Bronchial epithelial cell (primary cell): ENCODE results near the gene KRTAP4-3. TPM values are rescaled to one million over a fixed set of nuclear protein-coding genes. Genes with fewer than 3 reads are reported as not detected.
"Not testable (repeated sequence)": the region's sequence is repeated elsewhere in the genome, so short reads cannot be mapped to it uniquely, and the experiment has no call there.

Experiments
- DNase-seq: peaks from one replicate; pipeline ENCODE4 v3.0.0-alpha.2; 2010; ENCODE audit warnings: low read depth
- FAIRE-seq: peaks from 2 replicates; lab custom pipeline; 2011; peaks lifted over from hg19 to GRCh38; lab: Jason Lieb, UNC
- H3K27me3 ChIP-seq: 2 replicates; pipeline ENCODE4 v1.5.1; 2011; ENCODE audit warnings: low read length; ENCODE audit not compliant: control insufficient read depth, insufficient read depth
- H3K36me3 ChIP-seq: 2 replicates; pipeline ENCODE4 v1.5.1; 2011; ENCODE audit warnings: low read length; ENCODE audit not compliant: control insufficient read depth, insufficient read depth
- H3K4me3 ChIP-seq: 2 replicates; pipeline ENCODE4 v1.5.1; 2011; ENCODE audit warnings: mild to moderate bottlenecking, low read depth, low read length, control low read depth
- total RNA-seq: library from RNA; depleted of rRNA; stranded (reverse); fragments of >200 nt; gene quantifications from 2 replicates; pipeline ENCODE4 v1.2.1, GENCODE V29; 2014
- TF ChIP-seq, protein P1 (sequence below): IDR thresholded peaks from 2 replicates; pipeline ENCODE4 v1.5.1; 2011; ENCODE audit warnings: mild to moderate bottlenecking, moderate library complexity, low read length, control low read depth, inconsistent platforms; ENCODE audit not compliant: insufficient read depth, severe bottlenecking

KRTAP4-3 gene
- total RNA-seq, 1 donor from 2014 or later = not detected

DNA sequence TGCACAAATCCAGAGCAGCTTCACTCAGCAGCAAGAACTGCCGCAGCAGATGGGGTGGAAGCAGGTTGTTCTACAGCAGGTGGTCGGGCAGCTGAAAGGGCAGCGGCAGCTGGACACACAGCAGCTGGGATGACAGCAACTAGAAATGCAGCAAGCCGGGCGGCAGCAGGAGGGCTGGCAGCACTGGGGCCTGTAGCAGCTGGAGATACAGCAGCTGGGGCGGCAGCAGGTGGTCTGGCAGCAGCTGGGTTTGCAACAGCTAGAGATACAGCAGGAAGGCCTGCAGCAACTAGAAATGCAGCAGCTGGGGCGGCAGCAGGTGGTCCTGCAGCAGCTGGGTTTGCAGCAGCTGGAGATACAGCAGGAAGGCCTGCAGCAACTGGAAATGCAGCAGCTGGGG is 460 bp downstream of the KRTAP4-3 start:
- no peaks in the 10 kb centered on the region for H3K36me3 ChIP-seq
- H3K4me3 ChIP-seq = no peak overlapping the region
- no peak for FAIRE-seq
- no peak for DNase-seq
- TF ChIP-seq, protein P1, sequence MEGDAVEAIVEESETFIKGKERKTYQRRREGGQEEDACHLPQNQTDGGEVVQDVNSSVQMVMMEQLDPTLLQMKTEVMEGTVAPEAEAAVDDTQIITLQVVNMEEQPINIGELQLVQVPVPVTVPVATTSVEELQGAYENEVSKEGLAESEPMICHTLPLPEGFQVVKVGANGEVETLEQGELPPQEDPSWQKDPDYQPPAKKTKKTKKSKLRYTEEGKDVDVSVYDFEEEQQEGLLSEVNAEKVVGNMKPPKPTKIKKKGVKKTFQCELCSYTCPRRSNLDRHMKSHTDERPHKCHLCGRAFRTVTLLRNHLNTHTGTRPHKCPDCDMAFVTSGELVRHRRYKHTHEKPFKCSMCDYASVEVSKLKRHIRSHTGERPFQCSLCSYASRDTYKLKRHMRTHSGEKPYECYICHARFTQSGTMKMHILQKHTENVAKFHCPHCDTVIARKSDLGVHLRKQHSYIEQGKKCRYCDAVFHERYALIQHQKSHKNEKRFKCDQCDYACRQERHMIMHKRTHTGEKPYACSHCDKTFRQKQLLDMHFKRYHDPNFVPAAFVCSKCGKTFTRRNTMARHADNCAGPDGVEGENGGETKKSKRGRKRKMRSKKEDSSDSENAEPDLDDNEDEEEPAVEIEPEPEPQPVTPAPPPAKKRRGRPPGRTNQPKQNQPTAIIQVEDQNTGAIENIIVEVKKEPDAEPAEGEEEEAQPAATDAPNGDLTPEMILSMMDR = no peak
- no peaks in the 10 kb centered on the region for H3K27me3 ChIP-seq

DNA sequence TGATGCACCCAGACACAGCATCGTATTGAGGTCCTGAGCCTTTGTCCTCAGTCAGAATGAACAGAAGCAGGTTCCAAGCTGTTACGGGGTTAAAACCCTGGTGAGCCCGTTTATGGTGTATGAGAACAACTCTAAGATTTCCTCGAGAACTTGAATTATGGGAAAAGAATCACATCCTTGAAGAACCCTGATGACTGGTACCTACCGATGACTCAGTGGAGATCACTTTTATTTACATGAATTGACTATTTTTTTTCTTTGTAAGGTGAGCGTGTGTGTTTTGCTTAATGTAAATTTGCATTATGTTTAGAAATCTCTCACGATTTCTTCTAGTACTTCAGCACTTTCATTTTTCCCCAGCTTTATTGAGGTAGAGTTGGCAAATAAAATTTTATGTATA is 4.2 kb downstream of the KRTAP4-3 start:
- TF ChIP-seq, protein P1 = no peak
- Histone ChIP-seq H3K27me3 (no peaks in the 10 kb centered on the region), H3K4me3 (no peak overlapping the region), H3K36me3 (no peaks in the 10 kb centered on the region)
- DNase-seq (peak; percentile 54), FAIRE-seq (no peak)

- H3K4me3 ChIP-seq = no peak within 1 kb of the TSS
- peak; percentile 23 for FAIRE-seq
- DNase-seq = no peak
- H3K27me3 ChIP-seq = no peaks in the 10 kb centered on the region
- no peaks in the 10 kb centered on the region for H3K36me3 ChIP-seq
- TF ChIP-seq, protein P1 = no peak
Observed at GRCh38 chr17:41160648-41161047, 7.4 kb downstream of the KRTAP4-3 start, which contains the start of gene KRTAP4-4. Gene KRTAP4-4, minus strand, starts transcription at chr17:41160748. Its CDS starts 57 bp downstream, at chr17:41160691.

- not testable (repeated sequence) for H3K27me3 ChIP-seq, FAIRE-seq, H3K36me3 ChIP-seq, DNase-seq, H3K4me3 ChIP-seq
Observed at GRCh38 chr17:41160190-41160589, 7.8 kb downstream of the KRTAP4-3 start.

DNA sequence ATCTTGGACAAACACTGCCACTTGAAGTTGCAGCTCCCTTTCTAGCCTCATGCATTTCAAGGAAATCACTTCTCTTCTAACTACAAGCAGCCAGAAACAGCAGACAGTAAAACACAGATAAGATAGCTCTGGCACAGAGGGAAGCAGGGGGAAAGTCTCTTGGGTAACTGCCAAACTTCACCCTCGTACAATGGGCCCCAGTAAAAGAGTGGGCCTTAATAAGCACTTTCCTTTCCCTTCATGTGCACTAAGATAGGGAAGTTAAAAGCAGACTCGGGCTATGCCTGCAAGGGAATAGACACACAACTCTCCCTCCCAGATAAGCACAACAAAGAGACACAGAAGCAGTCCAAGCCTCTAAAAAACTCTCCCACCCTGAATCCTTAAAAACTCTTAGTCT is 14.2 kb downstream of the KRTAP4-3 start:
- Histone ChIP-seq H3K4me3 (no peak overlapping the region), H3K27me3 (no peaks in the 10 kb centered on the region), H3K36me3 (no peaks in the 10 kb centered on the region)
- FAIRE-seq = no peak
- TF ChIP-seq, protein P1 = no peak
- no peak for DNase-seq

DNA sequence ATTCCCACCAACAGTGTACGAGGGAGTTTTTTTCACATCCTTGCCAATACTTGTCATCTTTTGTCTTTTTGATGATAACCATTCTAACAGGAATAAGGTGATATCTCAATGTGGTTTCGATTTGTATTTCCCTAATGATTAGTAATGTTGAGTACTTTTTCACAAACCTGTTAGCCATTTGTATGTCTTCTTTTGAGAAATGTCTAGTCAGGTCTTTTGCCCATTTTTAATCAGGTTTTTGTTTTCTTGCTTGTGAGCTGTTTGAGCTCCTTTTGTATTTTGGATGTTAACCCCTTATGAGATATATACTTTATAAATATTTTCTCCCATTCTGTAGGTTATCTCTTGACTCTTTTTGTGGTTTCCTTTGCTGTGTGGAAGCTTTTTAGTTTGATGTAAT is 16.5 kb downstream of the KRTAP4-3 start:
- no peak for FAIRE-seq
- H3K4me3 ChIP-seq = no peak overlapping the region
- TF ChIP-seq, protein P1 = no peak

More for the DNA sequence above, 16.5 kb downstream of the KRTAP4-3 start:
- Histone ChIP-seq H3K27me3 (no peaks in the 10 kb centered on the region), H3K36me3 (no peaks in the 10 kb centered on the region)
- no peak for DNase-seq
